ENCODE results near the gene CCNQ.
"Not testable (repeated sequence)": the region's sequence is repeated elsewhere in the genome, so short reads cannot be mapped to it uniquely, and the experiment has no call there.

GRCh38 chrX:153604666-153605380, 5.9 kb upstream of the CCNQ start:
- TF ChIP-seq CTCF, POLR2A (IDR thresholded peaks at IDR 0.05): not testable (repeated sequence)
